GM10266 (cell line): ENCODE results near the gene PER1.
A peak's percentile ranks its signal among the peaks of the same experiment; 100 is the strongest.

Source experiments
- DNase-seq: peaks from one replicate; pipeline ENCODE4 v3.0.0; 2012; ENCODE audit errors: extremely low spot score
- CTCF ChIP-seq: IDR thresholded peaks from 2 replicates; pipeline ENCODE4 v1.5.1; 2012; ENCODE audit warnings: mild to moderate bottlenecking, low read depth; ENCODE audit not compliant: control insufficient read depth, insufficient read depth; ENCODE audit errors: missing control alignments

Gene PER1

GRCh38 chr17:8164815-8165131 lies 12.6 kb upstream of the PER1 start:
- DNase-seq, result no peak
- TF ChIP-seq CTCF, result no peak

GRCh38 chr17:8163978-8164814 lies 12.0 kb upstream of the PER1 start:
- no peak for TF ChIP-seq CTCF
- peak; percentile 50 for DNase-seq

- TF ChIP-seq CTCF, result no peak
- DNase-seq, result no peak
Measured at GRCh38 chr17:8162997-8163977, 11.1 kb upstream of the PER1 start.

GRCh38 chr17:8162233-8162996 lies 10.2 kb upstream of the PER1 start, which contains the start of gene VAMP2:
VAMP2 (minus strand) TSS chr17:8162948; CDS start chr17:8162879, 69 bp downstream.
- DNase-seq, result peak; percentile 88
- TF ChIP-seq CTCF, result no peak

GRCh38 chr17:8161289-8162232 lies 9.4 kb upstream of the PER1 start:
- DNase-seq, result no peak
- no peak for TF ChIP-seq CTCF

- no peak for TF ChIP-seq CTCF
Measured at GRCh38 chr17:8160741-8161221, 8.6 kb upstream of the PER1 start.

More at GRCh38 chr17:8160741-8161221, 8.6 kb upstream of the PER1 start:
- DNase-seq, result no peak
